ENCODE results near the gene SLC6A7.

GRCh38 chr5:150157168-150157567 is 32.7 kb upstream of the SLC6A7 start:
- TF ChIP-seq POLR2AphosphoS5 (IDR thresholded peaks at IDR 0.05; ENCODE audit: low read depth, low read length) = no peak
- TF ChIP-seq POLR2A (IDR thresholded peaks at IDR 0.05; ENCODE audit: low read depth, low read length) = no peak
- no peak for TF ChIP-seq TAF1 (IDR thresholded peaks at IDR 0.05; ENCODE audit: borderline replicate concordance, low read depth, low read length)

Measured in GM12892 (cell line).